Tibial nerve (tissue), 3 donors: Measurements from ENCODE around the gene EEA1.

Experiments used
- POLR2A ChIP-seq, 2 donors: fragments of 450-650 bp; IDR thresholded peaks; one replicate each; pipeline ENCODE4 v1.6.1; 2017; ENCODE audit warnings: antibody characterized with exemption in 2 of 2, mild to moderate bottlenecking in 2 of 2, moderate library complexity in 2 of 2
- TF ChIP-seq, protein P1 (sequence below), 5 experiments: fragments of 200-600 bp in 3 of 5; fragments of 450-650 bp in 2 of 5; sonication (generic) in 3 of 5; IDR thresholded peaks; one replicate each; pipeline ENCODE4 v1.5.1; 2016 to 2019; ENCODE audit warnings: antibody characterized with exemption in 5 of 5, mild to moderate bottlenecking in 3 of 5, moderate library complexity in 2 of 5

DNA sequence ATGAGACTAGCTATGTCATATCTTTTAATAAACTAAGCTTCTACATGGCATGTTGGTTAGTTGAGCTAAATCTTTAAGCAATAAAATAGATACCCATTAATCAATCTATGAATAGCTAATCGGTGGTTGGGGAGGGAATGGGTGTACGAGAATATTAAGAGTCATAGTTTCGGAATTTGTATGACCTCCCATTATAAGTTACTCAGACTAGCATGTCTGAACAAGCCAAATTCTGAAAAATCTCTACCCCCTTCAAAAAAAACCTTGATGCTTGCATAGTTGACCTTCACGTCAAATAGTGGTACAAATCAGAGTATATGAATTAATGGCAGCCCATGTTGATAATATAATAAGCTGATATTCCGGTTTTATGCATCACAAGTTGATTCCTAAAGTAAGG, 166.3 kb downstream of the EEA1 start:
- TF ChIP-seq, protein P1, sequence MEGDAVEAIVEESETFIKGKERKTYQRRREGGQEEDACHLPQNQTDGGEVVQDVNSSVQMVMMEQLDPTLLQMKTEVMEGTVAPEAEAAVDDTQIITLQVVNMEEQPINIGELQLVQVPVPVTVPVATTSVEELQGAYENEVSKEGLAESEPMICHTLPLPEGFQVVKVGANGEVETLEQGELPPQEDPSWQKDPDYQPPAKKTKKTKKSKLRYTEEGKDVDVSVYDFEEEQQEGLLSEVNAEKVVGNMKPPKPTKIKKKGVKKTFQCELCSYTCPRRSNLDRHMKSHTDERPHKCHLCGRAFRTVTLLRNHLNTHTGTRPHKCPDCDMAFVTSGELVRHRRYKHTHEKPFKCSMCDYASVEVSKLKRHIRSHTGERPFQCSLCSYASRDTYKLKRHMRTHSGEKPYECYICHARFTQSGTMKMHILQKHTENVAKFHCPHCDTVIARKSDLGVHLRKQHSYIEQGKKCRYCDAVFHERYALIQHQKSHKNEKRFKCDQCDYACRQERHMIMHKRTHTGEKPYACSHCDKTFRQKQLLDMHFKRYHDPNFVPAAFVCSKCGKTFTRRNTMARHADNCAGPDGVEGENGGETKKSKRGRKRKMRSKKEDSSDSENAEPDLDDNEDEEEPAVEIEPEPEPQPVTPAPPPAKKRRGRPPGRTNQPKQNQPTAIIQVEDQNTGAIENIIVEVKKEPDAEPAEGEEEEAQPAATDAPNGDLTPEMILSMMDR (IDR thresholded peaks at IDR 0.05), result no peak
- TF ChIP-seq POLR2A (IDR thresholded peaks at IDR 0.05), result no peak
